ENCODE measurements around the gene INO80D.
"Not testable (repeated sequence)": the region's sequence is repeated elsewhere in the genome, so short reads cannot be mapped to it uniquely, and the experiment has no call there.

INO80D gene

DNA sequence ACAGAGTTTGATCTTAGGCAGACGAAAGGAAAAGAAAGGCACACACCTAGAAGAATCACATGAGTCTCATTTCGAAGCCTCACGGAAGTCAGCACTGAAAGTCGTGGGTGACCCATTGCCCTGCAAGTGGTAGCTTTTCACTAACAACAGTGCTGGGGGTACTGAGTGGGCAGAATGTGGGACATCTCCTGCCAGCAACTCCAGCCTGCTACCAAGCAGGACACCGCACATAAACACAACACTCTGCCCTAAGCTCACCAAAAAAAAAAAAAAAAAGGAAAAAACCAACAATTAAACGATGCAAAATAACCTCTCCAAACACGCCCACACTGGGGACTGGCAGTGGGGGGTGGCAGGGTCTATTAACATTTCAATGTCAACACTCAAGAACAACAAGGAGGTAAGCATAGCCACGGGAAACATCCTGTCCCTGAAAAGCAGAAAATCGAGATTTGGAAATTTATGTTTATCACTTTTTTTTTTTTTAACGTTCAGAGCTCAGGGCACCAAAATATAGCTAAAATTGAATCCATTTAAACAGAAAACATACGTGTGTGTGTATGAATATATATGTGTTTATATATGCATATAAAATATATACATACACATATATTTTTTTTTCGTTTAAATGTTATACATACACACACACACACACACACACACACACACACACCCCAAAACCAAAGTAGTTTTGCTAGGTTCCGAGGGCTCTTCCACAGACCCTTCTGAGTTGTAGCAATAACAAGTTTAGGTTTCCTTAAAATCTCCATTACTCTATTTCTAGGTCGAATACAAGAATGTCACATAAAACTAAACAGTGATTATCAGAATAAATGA is 2.2 kb downstream of the INO80D start:
- no peak for DNase-seq (ENCODE audit: low read depth in 2 of 2)

DNA sequence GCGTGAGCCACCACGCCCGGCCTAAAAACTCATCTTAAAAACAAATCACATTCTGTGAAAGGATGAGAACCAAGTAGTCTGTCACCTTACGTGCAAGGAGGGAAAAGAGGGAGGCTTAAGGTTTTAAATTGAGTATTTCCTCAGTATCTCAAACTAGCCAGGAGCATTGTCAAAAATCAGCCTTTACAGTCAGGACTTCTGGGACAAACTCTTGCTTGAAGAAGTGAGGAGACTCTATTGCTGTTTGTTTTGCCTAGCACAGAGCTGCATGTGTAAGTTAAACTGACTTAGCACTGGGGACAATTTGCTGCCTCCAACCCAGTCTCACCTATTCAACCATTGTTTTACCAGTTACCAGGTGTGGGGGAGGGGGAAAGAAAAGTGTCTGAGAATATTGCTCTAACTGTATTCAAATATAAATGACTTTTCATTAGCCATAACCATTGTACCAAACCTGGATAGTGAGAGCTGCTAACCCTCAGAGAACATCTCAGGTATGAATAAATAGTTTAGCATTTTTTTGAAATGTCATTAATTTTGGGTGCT is 3.6 kb downstream of the INO80D start:
- DNase-seq (ENCODE audit: low read depth in 2 of 2), result no peak

DNA sequence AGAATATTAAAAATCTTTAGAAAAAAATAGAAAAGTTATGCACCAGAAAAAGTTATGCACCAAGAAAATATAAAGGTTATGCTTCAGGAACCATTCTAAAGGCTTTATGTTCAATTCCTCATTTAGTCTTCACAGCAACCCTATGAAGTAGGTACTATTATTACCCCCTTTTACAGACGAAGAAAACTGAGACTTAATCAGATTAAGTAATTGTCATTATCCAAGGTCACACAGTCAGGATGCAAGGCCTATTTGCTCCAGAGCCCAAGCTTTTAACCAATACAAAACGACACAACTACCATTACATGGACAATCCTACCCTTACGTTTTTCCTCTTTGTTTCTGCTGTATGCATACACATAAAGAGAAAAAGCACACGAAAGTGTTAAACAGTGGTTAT is 5.0 kb downstream of the INO80D start:
- DNase-seq (ENCODE audit: low read depth in 2 of 2), result no peak

DNA sequence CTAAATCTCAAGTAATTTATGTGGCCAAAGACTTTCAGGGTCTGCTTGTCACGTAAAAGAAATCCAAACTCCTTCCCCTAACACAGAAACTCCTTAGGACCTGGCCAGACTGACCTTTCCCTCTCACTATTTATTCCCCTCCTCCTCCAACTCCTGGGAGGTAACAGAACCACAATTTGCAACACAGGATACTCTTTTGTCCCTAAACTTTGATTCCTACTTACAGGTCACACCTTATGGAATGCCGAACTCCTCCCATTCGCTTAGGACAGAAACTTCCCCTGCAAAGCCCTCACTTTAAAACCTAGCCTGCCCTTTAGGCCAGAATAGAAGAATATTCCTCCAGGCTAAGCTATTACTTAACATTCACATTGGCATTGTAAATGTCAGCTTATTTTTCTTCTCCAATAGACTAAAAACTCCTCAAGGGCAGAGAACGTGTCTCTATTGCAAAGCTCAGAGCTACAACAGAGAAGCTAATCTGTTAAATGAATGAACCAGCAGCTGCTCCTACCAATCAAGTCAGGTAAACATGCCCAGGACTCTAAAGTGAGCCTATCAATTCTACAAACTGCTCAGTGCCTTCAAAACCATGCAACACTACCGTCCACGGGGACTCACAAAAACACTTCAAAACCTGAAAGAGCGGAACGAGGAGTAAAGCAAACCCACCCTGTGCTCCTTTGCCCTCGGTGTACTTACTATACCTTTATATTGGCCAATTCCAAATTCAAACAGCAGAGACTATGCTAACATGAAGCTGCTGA is 6.1 kb downstream of the INO80D start:
- no peak for DNase-seq (ENCODE audit: low read depth in 2 of 2)

DNA sequence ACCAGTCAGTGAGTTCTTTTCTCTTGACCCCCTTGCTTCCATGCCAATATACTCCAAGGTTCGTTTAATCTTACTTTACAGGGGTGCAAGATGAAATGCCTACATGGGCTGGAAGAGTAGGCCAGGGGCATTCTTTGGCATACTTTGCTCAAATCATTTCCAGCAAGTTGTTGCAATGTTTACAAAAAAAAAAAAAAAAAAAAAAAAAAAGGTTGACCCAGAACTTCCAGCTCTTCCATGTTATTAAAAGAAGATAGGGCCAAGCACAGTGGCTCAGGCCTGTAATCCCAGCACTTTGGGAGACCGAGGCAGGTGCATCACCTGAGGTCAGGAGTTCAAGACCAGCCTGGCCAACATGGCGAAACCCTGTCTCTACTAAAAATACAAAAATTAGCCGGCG is 8.1 kb downstream of the INO80D start:
- DNase-seq (ENCODE audit: low read depth in 2 of 2), result not testable (repeated sequence)

DNA sequence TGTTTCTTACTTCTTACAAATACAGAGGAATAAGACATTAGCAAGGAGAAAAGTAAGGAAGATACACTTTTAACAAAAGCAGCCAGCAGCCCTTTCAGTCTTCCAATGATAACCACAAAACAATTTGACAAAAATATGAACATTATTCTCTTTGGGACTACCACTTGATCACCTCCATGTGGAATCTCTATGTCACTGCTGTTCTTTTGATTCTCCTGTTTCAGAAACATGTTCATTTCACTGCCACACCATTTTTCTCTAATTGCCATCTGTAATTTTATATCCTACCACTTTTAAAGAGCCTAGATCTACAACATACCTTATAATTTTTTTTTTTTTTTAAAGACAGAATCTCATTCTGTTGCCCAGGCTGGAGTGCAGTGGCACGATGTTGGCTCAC is 10.9 kb downstream of the INO80D start:
- DNase-seq (ENCODE audit: low read depth in 2 of 2), result no peak

DNA sequence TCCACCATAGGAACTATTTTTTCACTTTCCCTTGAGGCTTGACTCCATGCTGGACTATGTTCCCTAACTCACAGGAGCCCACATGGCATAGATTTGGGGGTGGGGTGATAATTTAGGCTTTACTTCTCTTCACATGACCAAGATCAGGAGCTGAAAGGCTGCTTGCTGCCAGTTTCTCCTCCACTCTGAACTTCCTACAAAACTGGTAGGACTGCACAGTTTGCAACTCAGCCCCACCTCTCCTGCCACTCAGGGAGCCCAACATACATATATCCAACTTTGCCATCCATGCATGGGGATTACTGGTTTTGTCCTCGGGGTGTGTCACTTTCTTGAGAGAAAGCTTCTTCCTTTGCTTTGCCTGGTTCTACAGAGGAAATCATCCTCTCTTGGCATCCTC is 14.2 kb downstream of the INO80D start:
- DNase-seq (ENCODE audit: low read depth in 2 of 2), result no peak

DNA sequence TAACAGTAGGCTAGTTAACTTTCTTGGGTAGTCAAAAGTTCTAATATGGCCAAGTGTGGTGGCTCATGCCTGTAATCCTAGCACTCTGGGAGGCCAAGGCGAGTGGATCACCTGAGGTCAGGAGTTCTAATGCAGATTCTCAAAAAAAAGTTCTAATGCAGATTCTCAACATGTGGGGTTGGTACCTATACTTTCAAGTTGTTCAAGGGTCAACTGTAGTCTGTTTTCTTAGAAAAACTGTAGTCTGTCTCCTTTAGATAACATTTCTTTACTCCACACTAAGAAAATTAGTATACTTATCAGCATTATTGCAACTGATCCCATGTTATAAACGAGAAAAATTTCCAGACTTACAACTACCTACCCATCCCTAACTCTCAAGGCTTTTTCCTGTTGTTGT is 16.6 kb downstream of the INO80D start:
- no peak for DNase-seq (ENCODE audit: low read depth in 2 of 2)

DNA sequence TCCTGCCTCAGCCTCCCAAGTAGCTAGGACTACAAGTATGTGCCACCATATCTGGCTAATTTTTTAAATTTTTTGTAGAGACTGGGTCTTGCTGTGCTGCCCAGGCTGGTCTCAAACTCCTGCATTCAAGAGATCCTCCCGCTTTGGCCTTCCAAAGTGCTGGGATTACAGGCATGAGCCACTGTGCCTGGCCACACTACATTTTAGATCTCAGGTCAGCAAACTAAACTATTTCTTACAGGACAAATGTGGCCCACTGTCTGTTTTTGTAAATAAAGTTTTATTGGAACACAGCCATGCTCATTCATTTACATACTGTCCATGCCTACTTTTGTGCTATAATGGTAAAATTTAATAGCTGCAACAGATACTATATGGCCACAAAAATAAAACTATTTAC is 17.8 kb downstream of the INO80D start:
- DNase-seq (ENCODE audit: low read depth in 2 of 2), result no peak

DNA sequence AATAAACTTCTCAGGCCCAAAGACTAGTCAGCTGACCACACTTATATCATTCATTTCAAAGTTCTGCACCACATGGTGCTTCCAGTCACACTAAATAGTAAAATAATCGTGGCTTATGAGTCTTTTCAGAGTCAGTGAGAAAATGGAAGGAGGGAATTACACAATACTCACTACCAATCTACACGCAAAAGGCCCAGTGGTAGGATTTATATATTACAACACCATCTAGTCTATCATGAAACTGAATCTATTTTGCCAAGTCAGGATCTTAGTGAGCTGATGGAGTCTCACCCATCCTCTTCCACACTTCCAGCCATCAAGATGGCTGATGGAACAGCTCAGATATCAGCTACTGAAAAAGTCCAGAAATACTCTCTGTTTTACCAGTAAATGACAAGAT is 21.9 kb downstream of the INO80D start:
- DNase-seq (ENCODE audit: low read depth in 2 of 2), result no peak

DNA sequence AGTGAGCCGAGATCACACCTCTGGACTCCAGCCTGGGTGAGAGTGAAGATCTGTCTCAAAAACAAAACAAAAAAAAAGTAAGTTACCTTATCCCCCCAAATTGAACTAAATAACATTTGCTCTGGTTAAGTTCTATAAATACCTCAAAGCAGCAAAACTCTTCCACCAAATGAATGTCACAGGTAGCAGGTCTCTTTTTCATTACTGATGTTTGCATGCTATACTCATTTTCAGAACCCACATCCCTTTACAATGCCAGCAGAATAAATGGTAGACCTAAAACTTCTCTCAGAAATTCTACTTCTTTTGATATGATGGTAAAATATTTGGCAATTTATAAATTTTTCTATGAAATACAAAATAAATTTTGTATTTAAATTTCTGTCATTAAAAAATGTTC is 22.3 kb downstream of the INO80D start:
- DNase-seq (ENCODE audit: low read depth in 2 of 2), result no peak

DNA sequence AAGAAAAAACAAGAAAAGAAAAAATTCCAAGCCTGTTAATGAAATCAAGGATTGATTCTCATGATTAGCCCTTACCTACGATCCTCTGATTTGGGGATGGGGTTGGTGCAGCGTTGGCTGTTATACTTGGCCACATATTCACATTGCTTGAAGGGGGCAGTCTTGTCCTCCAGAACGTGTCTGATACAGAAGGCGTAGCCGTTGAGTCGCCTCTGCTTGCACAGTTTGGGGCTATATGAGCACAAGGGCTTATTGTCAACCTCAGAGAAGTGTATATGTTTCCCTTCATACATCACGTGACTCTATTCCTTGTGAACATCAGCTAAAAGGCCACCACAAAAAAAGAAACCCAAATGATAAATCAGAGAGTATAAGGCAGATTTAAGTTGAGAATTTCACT is 23.2 kb downstream of the INO80D start:
- no peak for DNase-seq (ENCODE audit: low read depth in 2 of 2)

DNA sequence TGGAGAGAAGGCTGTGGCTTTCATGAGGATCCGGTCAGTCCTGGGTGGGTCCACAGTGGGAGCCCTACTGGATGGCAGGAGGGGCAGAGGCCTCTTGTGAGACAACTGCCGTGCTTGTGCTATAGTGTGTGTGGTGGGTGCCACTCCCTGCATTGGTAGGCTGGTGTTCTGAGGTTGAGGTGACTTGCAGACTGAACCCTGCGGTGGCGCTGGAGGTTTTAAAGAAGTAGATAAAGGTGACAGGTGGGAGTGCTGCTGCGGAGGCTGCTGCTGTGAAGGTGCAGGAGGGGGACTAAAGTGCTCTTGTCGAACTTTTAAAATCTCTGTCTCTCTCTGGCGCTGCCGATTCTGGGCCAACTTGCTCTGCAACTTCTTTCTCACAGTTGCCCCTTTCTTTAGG is 29.7 kb downstream of the INO80D start:
- DNase-seq (ENCODE audit: low read depth in 2 of 2), result no peak

DNA sequence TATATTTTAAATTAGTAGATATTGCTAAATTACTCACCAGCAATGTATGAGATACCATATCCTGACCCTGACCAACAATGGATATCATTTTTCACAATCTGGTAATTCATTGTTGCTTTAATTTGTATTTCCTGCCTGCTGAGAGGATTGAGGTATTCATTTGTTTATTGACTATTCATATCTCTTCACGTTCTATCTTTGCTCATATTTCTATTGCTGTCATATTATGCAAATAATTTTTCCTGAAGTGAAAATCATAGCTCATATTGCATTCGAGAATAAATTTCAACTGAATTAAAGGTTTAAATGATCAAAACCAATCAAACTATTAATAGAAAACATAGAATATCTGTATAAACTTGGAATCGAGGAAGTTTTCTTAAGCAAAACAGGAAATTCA is 31.0 kb downstream of the INO80D start:
- no peak for DNase-seq (ENCODE audit: low read depth in 2 of 2)

DNA sequence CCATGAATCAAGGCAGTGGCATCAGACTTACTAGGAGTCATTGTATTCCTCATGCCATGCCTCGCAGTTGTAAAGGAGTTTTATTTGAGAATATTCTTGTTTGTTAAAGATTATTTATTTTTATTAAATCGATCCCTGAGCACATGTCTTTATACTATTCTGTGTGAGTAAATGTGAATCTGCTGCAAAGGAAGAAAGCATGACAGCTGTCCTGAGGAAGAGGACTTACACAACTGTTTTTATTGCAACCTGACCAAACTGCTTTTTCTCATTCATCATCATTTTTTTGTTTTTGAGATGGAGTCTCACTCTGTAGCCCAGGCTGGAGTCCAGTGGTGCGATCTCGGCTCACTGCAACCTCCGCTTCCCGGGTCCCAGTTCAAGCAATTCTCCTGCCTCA is 34.1 kb downstream of the INO80D start:
- no peak for DNase-seq (ENCODE audit: low read depth in 2 of 2)

DNA sequence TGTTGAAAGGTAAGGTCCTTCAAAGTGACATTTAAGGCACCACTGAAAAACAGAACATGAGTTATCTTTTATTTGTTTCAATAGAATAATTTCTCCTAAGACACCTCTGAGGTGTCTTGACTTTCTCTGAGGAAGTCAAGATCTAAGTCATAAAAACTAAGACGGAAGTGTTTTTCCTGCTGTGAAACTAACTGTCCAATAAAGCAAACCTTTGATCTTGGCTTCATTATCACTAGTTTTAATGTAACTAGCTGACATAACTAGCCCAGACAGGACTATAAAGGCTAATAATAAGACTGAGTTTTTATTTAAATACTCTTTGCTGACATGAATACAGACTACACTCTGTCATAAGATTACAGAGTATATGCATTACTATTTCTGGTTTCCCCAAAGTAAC is 36.6 kb downstream of the INO80D start:
- DNase-seq (ENCODE audit: low read depth in 2 of 2), result no peak

DNA sequence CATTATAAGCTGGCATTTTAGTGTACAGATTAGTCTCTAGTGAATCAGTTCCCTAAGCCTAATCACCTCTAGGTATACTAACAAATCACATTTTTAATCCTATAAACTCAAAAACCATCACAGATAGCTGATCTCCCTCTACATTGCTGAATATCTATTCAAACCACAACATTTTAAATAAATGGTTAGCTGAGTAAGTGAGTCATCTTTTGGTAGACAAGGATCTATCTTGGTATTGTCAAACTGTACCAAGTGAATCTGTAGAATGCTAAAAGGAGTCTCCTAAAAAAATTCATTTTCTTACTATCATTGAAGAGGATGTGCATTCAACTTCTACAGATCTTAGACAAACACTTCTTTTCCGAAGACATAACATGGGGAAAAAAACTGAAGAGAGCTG is 40.7 kb downstream of the INO80D start:
- no peak for DNase-seq (ENCODE audit: low read depth in 2 of 2)

DNA sequence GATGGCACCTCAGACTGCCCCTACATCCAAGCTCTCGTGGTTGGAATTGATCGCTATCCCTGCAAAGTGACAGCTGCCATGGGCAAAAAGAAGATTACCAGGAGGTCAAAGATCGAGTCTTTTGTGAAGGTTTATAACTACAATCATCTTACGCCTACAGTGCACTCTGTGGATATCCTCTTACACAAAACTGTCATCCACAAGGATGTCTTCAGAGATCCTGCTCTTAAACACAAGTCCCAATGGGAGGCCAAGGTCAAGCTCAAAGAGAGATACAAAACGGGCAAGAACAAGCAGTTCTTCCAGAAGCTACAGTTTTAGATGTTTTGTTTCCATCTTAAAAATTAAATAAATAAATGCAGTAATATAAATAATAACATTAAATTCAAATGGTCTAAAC is 45.4 kb downstream of the INO80D start:
- no peak for DNase-seq (ENCODE audit: low read depth in 2 of 2)

DNA sequence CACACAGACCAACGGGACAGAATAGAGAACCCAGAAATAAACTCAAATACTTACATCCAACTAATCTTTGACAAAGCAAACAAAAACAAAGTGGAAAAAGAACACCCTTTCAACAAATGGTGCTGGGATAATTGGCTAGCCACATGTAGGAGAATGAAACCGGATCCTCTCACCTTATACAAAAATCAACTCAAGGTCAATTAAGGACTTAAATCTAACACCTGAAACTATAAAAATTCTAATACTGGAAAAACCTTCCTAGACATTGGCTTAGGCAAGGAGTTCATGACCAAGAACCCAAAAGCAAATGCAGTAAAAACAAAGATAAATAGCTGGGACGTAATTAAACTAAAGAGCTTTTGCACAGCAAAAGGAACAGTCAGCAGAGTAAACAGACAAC is 50.6 kb downstream of the INO80D start:
- DNase-seq (ENCODE audit: low read depth in 2 of 2), result not testable (repeated sequence)

DNA sequence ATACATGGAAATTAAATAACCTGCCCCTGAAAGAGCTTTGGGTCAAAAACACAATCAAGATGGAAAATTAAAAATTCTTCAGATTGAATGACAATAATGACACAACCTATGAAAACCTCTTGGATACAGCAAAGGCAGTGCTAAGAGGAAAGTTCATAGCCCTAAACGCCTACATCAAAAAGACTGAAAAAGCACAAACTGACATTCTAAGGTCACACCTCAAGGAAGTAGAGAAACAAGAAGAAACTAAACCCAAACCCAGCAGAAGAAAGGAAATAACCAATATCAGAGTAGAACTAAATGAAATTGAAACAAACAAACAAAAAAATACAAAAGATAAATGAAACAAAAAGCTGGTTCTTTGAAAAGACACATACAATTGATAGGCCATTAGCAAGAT is 52.5 kb downstream of the INO80D start:
- DNase-seq (ENCODE audit: low read depth in 2 of 2), result not testable (repeated sequence)

DNA sequence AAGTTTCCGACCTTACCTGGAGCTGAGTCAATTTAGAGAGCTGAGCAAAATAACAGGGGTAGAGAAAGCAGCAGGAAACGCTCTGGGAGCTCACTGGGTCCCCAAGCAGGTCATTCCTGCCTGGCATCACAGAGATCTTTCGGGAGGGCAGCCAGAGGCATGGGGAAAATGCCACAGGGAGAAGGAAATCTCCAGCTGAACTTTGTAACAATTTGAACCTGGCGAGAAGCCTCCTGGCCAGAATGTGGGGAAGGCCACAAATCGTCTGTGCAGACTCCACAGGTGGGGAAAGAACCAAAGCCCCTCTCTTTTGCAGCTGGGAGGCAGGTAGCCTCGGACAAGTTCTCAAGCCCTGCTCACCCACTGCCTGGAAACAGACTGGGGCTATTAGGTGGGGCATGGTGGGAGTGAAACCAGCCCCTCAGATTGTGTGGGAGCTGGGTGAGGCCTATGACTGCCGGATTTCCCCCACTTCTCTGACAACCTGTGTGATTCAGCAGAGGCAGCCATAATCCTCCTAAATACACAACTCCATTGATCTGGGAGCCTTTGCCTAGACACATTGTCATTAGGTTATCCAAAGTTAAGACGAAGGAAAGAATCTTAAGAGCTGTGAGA is 53.9 kb downstream of the INO80D start:
- no peak for DNase-seq (ENCODE audit: low read depth in 2 of 2)

DNA sequence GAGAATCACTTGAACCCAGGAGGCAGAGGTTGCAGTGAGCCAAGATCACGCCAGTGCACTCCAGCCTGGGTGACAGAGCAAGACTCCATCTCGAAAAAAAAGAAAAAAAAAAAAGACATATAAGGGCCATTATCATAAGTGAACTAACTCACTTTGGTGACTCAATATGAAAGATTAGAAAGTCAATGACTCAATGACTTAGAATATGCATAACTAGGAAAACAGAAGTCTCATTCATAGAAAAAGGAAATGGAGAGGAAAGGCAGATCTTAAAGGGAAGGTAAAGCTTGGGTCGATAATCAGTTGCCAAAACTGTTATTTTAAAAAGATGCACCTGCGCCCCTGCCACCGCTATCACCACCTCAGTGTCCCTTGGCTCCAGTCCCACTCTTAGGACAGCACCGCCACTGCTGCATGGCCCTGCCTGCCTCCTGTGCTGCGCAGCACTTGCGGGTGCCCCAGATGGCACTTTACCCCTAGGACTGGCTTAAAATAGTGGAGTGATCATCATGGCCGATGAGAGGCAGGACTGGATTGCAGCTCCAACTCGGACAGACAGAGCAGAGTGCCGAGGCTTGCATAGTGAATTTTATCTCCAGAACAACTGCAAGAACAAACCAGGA is 54.7 kb downstream of the INO80D start:
- no peak for DNase-seq (ENCODE audit: low read depth in 2 of 2)
